NCI-H187 (cell line): ENCODE measurements around the gene BATF.

Source experiments
- DNase-seq, 2 experiments: peaks; one replicate each; lab custom pipeline; 2025; lab: John Stamatoyannopoulos, UW

The BATF gene

DNA sequence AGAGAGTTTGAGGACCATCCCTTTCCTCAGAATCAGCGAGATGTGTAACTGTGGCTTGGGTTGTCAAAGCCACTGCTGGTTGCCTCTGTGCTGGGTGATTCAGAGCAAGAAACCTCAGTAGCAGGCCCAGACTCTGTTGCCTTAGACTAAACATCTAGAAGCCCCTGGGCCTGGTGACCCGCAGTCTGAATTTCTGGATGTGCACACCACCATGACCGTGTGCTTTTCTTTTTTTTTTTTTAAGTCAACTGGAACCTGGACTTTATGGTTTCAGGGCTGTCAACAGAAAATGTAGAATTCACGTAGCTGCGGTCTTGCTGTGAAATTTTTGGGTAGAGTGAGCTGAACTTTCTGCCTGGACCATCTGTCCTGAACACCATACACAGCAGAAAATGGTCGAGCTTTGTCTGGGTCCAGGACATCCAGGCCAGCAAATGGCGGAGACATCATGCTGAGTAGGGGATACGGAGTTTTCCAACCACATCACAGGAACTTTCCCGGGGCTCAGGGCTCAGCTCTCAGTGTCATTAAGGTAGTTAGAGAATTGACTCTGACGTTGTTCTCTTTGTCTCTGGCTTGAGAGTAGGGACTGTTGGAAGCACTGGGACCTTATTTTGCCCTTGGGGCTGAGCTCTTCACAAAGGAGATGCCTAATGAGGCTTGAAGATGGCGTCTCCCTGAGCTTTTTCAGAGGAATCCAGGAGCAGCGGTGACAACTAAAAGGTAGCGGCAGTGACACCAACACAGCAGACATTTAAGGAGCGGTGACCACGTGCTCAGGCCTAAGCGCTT lies 23.0 kb upstream of the BATF start:
- DNase-seq = no peak

DNA sequence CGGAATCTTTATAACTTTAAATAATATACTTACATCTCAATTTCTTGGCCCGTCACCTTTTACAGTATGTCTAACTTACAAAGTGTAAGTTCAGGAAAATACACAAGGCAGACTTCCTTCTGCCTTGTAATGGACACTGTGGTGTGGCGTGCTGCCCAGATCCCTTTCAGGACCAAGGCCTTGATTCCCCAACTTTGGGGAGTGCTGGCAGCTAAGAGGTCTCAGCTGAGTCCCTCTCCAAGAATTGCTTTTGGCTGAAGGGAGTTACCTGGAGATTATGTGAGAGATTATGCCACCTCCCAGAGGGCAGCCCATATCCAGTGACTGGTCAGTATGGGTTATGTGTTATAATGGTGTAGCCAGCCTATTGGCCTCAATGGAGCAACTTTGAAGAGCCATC lies 21.2 kb upstream of the BATF start:
- no peak for DNase-seq

DNA sequence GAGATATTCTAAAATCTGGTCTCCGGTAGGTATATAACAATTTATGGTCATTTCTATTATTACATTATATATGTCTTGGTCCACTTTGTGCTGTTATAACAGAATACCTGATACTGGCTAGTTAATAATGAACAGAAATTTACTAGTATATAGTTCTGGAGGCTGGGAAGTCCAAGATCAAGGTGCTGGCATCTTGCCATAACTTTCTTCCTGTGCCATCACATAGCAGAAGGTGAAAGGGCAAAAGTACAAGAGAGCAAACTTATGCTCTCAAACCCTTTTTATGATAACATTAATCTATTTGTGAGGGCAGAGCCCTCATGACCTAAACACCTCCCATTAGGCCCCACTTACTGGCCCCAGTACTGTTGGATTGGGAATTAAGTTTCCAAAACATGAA lies 17.9 kb upstream of the BATF start:
- no peak for DNase-seq

DNA sequence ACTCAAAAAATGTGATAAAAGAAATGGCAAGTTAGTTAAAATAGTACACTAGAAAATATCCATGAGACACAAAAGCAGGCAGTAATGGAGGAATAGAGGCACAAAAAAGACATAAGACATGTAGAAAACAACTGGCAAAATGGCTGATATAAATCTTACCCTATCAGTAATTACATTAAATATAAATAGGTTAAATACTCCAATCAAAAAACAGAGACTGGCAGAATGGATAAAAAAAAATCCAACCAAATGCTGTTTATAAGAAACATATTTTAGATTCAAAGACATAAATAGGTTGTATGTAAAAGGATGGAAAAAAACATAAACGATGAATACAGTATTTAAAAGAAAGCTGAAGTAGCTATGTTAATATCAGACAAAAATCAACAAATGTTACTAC lies 15.3 kb upstream of the BATF start:
- no peak for DNase-seq

DNA sequence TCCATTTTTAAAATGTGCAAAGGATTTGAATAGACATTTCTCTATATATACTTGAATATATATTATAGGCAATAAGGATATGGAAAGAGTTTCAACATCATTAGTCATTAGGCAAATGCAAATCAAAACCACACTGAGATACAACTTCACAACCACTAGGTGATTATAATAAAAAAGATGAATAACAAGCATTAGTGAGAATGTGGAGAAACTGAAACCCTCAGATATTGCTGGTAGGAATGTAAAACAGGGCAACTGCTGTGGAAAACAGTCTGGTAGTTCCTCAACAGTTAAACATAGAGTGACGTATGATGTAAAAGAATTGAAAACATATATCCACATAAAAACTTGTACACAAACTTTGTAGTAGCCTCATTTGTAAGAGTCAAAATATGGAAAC lies 11.7 kb upstream of the BATF start:
- no peak for DNase-seq

DNA sequence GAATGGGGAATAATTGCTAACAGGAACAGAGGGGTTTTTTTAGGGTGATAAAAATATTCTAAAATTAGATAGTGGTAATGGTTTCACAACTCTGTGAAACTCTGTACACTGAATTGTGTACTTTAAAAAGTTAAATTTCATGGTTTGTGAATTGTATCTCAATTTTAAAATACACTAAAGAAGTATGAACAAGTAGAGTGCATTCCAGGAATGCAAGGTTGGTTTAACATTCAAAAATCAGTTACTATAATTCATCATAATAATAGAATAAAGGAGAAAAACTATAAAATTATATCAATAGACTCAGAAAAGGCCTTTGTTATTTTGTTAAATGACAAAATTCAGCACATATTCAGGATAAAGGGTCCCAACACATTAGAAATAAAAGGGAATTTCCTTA lies 11.1 kb upstream of the BATF start:
- DNase-seq = no peak

DNA sequence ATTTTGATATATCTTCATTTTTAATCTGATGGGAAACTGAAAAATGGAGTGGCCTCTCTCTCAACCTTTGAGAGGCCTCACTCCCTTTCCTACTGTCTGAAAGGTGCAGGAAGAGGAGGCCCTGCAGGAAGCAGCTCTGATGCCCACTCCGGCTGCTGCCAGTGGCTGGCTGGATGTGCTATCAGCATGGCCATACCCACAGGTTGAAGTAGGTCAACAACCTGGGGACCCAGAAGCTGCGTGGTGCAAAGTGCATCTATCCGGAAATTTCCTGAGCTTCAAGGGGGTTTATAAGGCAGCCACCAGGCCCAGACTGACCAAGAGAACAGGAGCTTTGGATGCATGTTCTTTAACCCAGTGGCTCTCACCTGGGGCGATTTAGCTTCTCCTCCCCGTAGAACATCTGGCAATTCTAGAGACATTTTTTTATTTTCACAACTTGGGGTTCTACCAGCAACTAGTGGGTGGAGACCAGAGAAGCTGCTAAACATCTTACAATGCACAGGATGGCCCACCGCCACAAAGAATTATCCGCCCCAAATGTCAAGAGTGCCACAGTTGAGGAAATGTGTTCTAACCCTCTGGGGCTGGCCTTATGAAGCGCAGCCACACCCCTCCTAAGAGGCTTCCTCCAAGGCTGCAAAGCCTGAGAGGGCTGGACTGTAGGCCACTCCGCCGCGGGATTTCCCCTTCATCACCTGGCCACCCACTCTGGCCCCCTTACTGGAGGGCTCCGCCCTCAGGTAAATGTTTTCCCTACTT lies 8.2 kb upstream of the BATF start:
- no peak for DNase-seq

DNA sequence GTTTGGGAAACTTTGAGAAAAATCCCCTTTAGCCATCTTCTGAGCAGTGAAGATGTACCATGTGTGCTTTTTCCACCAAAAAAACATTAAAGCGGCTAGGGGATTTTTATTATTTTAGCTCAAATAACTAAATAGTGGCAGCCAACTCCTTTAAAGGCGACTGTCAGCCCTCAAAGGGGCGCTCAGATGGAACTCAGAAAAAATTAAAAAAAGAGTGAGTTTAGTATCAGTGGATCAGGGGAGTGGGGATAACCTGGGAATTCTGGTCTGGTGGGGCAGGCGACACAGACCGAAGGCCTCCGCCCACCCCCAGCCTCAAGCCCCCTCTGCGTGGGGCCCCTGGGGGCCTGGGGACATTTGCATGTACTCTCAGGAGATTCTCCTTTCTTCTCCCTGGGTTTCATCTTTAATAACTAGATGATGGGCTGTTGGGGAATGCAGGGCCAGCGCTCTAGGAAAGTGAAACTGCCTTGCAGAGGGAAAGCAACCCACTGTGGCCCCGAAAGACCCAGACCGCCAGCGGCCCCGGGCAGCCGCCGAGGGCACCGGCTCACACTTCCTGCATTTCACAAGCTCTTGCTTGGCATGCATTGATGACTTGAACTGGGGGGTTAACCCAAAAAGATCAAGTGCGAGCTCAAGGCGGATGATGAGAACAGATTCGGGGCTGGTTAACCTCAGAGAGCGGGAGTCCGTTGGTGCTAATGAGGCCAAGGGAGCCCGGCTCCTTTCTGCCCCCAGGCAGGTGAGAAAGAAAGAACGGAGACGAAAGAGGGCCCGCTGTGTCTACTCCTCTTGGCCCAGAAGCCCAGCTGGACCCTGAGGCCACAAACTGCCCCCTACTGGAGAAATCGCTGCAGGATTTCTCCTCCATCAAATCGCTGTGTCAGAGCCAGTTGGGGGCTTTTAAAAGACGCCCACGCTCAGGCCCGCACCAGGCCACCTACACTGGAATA lies 7.3 kb upstream of the BATF start:
- no peak for DNase-seq

DNA sequence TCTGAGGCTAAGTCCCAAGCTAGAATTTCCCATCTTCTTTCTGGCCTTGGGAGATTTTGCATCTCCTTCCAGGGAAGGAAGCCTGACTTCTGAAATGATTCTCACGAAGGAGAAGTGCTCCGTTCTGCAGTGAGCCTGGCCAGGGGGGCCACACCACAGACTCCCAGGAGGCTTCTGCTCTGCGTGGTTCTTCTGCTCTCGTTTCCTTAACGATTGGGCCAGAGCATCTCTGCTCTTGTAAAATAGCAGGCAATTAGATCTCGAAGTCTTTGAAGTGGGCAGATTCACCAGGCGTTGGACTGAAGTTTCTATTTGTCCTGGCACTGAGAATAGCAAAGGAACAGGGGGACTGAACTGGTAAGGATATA lies 6.7 kb upstream of the BATF start:
- no peak for DNase-seq

DNA sequence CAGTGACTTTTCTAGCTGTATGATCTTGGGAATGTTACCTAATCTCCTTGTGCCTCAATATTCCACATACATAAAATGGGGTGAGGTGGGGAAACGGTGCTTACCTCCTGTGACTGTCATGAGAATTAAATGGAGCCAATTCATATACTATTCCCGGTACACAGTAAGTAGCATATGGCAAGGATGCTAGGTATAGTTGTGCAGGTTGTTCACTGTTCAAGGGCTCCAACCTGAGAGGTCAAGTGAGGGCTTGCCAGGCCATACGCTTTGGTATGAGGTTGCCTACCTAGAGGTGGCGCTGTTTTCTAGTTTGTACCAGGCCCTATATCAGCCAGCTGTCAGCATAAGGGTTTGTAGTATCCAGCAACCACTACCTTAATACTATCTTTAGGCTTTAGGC lies 3.6 kb upstream of the BATF start:
- no peak for DNase-seq

DNA sequence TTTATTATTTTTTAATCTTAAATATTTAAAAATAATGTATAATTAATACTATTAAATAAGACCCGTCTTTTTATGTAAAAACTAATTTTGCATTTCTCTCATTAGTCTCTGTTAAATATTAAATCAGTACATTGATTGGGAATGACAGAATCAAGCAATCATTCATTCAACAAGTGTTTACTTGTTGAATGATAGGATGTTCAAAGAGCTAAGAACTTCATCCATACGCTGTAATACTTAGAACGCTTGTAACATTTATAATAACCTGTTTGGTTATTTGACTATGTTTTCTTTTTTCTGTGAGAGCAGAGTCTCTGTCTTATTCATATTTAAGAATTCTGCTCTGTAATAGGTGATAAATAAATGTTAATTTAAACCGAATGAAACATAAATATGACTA lies 2.9 kb upstream of the BATF start:
- DNase-seq = no peak

DNA sequence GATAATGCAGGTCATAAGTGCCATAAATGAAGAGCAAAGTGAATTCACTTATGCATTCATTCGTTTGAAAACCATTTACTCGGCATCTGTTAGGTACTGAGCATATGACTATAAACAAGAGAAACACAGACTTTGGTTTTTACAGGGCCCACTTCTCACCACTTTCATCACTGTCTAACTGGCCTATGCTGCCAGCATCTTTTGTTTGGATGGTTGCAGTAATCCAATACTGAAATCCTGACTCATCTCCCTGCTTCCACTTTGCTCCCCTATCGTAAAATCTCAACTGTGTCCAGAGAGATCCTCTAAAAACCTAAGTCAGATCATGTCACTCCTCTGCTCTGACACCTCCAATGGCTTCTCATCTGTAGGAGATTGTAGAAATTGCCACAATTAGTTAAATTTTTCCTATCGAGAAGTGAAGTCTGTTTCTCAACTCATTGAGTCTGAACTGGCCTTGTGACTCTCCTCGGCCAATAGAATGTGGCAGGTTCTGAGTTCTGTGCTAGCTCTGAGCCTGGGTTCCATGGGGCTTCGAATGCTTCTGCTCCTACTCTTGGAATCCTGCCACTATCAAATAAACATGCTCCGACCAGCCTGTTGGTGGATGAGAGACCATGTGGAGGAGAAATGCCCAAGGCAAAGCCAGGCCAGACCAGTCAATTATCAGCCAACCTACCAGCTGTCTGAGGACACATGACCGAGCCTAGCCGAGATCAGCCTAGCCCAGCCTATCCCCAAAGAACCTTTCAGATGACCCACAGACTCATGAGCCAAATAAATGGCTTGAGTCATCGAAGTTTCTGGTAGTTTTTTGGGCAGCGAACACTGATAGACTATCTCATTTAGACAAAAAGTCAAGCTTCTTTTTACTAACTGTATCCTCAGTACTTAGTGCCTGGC lies 2.2 kb upstream of the BATF start:
- no peak for DNase-seq

DNA sequence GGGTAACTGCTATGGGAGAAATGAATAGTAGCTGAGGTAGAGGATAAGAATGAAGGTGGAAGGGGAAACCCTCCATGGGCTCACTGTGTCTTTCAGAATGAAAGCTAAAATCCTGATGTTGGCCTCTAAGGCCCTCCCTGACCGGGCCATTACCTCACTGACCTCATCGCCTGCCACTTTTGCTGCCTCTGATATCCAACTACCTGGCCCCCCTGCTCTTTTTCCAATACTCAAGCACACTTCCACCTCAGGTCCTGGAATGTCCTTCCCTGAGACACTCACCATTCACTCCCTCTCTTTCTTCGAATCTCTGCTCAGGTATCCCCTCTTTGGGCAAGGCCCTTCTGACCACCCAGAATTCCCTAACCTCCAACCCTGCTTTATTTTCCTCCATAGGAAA lies 1.4 kb upstream of the BATF start:
- no peak for DNase-seq

DNA sequence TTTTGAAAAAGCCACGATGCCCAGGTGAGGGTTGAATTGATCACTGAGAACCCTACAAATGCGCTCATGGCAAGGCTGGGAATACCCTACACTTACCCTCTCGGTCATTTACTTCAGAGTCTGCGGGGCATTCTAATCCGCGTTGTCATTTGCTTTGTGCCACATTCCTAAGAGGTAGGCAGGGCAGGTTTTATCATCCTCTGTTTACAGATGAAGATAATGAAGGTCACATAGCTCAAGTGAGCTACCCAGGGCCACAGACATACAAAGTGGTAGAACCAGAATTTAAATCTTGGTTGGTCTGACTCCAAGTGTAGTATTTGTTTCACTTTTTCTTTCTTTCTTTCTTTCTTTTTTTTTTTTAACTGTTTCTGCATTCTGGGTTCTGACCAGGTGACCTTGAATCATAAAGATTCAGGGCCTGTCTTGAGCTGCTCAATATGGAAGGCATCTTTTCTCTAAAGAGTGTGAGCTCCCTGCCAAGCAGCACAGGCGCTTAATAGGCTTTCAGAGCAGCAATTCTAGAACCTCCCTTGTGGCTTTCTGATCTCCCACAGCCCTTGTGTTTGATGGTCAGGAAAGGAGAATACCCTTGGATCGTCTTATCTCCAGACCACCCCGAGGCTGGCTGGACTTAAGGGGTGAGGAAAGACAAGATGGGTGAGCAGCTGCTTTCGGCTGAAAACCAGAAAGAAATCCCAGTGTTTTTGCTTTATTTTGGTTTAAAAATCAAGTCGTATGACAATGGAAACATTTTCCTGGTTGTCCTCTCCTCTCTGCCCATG lies 662 bp upstream of the BATF start:
- DNase-seq = no peak

DNA sequence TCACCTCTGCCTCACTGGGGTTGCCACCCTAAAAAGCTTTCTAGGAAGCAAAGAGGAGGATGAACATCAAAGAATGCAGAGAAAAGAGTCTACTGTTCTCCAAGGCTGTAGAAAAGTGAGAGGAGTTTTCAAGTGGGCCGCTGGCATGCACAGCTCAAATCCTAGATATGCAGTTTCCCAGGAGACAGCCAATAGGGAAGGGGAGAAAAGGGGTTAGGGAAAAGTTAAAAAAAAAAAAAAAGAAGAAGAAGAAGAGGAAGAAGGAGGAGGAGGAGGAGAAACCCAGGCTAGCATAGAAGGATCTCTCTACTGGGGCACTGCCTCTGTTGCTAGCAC lies 682 bp downstream of the BATF start:
- no peak for DNase-seq

DNA sequence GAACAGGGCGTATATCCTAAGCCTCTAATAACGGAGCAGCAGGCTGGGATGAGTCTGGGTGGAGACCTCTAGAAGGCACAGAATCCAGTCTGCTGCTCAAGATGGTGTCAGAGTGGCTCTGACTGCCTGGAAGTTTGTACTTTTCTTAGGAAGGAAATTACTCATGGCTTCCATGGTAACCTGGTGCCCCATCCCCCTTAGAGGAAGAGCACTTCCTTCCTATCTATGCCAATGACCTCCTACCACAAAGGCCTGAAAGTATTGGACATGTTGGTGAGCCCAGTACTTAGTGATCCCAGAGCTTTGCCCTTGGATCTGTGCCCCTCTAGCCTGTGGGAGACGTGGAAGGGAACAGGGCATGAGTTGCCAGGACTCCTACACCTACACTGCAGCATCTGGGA lies 1.5 kb downstream of the BATF start:
- DNase-seq = no peak

DNA sequence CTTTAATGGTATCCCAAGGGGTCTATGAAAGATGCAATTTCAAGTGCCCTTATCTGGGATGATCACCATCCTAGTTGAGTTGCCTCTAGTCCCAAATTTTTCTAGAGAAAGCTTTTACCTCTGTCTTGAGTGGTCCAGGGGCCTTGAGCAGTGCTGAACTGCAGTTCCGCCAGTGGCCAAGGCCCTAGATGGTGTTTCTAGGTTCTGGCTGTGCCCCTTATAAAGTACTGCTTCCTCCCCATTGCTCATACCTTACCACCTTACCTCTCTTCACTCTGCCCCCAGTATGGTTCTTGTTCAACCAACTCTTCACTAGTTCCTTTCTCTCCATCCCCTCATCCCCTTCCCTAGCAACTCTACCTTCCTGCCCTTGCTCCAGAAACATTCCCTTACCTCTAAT lies 3.7 kb downstream of the BATF start:
- no peak for DNase-seq

DNA sequence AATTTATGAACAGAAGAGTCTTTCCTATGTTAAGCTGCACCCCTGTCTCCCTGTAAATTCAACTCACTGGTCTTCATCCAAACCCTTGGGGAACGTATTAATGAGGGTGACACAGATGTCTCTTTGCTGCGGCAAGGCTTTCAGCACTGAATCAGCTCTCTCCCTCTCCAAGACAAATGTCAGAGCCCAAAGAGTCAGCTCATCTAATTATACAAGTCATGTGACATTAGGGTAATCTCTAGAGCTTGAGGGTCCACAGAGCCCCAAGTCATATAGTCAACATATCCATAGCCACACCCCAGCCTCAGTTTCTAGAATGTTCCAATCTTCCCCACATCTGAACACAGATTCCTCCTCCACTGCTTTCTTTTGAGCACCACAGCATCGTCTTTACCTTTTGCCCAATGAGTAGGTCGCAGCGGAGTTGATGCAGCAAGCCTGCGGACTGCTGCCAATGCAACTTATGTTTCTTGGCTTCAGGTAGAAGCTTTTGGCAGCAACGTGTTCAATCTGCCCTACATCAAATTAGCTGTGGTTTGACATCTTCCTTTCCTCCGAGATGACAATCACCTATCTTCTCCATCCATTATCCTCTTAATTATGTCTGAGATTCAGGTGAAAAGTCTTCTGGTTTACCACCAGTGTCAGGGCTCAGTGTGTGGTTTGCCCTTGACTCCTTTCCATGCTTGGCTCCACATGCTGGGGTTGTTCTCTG lies 5.3 kb downstream of the BATF start:
- DNase-seq = no peak

DNA sequence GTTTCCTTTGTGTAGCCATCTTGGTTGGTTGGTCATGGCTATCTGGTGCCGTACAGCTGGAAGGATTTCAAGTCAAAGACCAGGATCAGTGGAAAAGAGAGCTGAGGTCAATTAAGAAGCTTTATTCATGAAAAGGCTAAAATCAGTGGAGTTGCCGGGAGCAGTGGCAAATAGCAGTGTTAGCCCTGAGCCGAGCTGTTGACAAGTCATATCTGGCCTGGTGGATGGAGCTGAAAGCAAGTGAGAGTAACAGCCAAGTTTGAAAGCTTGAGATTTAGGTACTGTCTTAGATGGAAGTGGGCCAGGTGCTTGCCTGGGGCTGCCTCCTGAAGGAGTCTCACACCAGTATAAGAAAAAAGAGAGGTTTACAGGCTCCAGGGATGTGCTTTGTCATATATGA lies 9.0 kb downstream of the BATF start:
- DNase-seq = no peak

DNA sequence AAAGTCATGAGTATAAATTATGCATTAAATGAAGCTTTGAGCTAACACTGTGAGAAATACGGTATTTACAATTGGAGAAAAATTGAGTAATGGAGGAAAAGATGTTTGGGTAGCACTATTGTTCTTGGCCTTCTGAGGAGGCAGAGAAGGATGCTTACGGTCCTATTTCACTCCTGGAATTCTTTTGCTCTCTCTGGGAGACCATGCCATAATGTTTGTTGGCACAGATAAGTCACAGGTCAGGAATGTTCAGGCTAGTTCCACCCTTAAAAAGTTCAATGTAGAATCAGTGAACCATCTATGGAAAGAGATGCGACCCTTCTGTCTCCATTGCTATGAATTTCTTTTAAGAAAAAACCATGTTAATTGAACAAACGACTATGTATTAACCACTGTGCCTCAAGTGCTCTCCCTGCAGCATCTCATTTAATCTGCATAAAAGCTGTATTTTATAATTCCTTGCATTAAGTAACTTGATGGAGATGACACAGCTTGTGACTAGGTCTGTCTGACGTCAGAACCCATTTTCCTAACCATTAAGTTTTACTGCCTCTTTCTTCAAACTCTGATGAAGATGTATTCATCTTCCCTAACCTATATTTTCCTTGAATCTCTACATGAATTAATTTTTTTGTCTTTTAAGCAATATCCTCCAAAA lies 9.5 kb downstream of the BATF start:
- DNase-seq = no peak
